Measurements from ENCODE around the gene RHBDD1.
"Not testable (repeated sequence)": the region's sequence is repeated elsewhere in the genome, so short reads cannot be mapped to it uniquely, and the experiment has no call there.

The RHBDD1 gene

DNA sequence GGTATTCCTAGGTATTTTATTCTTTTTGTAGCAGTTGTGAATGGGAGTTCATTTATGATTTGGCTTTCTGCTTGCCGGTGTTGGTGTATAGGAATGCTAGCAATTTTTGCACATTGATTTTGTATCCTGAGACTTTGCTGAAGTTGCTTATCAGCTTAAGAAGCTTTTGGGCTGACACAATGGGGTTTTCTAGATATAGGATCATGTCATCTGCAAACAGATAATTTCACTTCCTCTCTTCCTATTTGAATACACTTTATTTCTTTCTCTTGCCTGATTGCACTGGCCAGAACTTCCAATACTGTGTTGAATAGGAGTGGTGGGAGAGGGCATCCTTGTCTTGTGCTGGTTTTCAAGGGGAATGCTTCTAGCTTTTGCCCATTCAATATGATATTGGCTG, 7.1 kb downstream of the RHBDD1 start:
- not testable (repeated sequence) for H3K9me3 Mint-ChIP-seq; DNase-seq (ENCODE audit: low spot score); H3K4me3 Mint-ChIP-seq; H3K27ac Mint-ChIP-seq; H3K27me3 Mint-ChIP-seq (ENCODE audit: low read depth)
- Mint-ChIP-seq H3K4me1 (ENCODE audit: low read depth) (peaks cover 38% of the 10 kb centered on the region), H3K36me3 (ENCODE audit: low read depth) (peaks cover 42% of the 10 kb centered on the region)

DNA sequence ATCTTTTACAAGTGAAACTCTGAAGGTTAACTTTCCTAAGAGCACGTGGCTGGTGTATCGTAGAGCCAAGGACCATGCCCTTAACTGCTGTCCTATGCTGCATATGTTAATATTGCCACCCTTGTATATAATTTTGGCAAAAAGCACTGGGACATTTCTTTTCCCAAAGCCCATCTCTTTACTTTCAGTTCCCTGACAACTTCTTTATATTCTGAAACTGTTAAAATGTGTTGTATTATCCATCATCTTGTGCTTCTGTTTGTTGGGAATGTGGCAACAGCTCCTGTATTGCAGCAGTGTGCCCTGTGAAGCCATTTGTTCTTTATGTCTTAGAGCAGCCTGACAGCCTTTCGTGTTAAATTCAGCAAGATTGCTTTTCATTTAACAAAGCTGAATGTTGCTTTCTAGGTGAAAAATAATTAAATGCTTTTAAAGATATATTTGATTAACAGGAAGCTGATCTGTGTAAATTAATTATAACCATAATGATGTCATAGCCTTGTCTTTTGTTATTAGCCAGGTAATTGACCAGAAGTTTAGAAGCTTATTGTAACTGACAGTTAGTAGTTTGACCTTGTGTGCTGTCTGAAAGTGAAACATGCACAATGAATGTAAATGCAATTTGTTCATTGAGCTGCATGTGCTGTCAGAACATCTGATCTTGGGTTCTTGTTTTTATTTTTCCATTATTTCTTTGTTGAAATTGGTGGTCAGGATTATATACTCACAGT, 9.7 kb downstream of the RHBDD1 start:
- Mint-ChIP-seq H3K4me1 (ENCODE audit: low read depth) (peaks cover 16% of the 10 kb centered on the region), H3K36me3 (ENCODE audit: low read depth) (peaks cover 28% of the 10 kb centered on the region), H3K4me3 (no peak overlapping the region), H3K27ac (no peak overlapping the region), H3K9me3 (peaks cover 4% of the 10 kb centered on the region), H3K27me3 (ENCODE audit: low read depth) (no peaks in the 10 kb centered on the region)
- DNase-seq (ENCODE audit: low spot score), result no peak

DNA sequence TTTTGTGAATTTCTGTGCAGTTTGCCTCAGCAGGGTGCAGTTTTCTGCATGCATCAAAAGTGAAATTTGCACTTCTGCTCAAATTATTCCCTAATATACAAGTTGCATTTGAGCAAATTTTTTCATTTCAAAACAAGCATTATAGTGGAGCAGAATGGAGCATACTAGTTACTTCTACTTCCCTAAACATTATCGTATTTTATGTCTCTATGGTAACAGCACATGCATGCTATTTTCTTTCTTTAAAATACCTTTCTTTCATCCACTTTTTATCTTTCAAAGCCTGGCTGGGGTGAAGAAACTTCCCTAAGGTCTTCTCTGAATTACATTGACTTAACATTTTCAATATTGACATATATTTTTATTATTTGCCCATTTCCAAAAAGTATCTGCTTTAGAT, 11.2 kb downstream of the RHBDD1 start:
- Mint-ChIP-seq H3K9me3 (peaks cover under 1% of the 10 kb centered on the region), H3K4me1 (ENCODE audit: low read depth) (peaks cover 16% of the 10 kb centered on the region), H3K36me3 (ENCODE audit: low read depth) (peaks cover 19% of the 10 kb centered on the region), H3K27ac (no peak overlapping the region), H3K4me3 (no peak overlapping the region), H3K27me3 (ENCODE audit: low read depth) (no peaks in the 10 kb centered on the region)
- no peak for DNase-seq (ENCODE audit: low spot score)

DNA sequence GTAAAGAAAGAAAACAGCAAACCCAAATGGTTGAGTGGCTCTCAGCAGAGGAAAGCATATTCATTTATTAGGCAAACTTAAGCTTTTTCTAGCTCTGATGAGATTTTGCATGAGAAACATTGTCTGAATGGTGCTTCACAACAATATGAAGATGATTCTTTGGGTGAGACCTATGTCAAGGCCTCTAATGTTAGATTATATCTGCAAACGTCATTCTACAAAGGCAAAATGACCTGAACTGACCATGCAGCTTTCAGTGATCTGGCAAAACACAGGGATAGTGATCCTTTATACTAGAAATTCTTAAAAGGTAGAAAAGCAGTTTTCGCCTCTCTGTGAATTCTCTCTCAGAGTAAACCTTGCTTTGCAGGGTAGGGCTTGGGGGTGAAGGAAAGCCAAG, 11.7 kb downstream of the RHBDD1 start:
- Mint-ChIP-seq H3K4me3 (no peak overlapping the region), H3K4me1 (ENCODE audit: low read depth) (peaks cover 16% of the 10 kb centered on the region), H3K27me3 (ENCODE audit: low read depth) (no peaks in the 10 kb centered on the region), H3K27ac (no peak overlapping the region), H3K36me3 (ENCODE audit: low read depth) (peaks cover 14% of the 10 kb centered on the region), H3K9me3 (no peaks in the 10 kb centered on the region)
- DNase-seq (ENCODE audit: low spot score), result no peak

DNA sequence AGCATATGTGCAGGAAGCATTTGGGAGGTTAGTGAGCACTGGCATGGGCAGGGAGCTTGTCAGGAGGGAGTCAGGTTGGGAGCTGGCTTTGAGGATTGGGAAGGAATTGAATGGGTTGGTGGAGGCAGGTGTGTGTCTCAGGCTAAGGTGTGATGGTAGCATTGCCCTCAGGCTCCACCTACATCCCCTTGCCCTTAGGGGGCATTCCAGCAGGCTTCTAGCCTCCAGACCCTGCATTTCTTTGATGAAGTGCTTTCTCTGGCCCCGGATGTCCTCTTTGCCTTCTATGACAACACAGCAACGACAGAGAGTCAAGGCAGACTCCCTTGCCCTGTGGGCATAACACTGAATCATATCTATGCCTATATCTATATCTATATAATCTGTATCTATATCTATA, 13.5 kb downstream of the RHBDD1 start:
- no peak overlapping the region for H3K4me3 Mint-ChIP-seq
- no peaks in the 10 kb centered on the region for H3K27me3 Mint-ChIP-seq (ENCODE audit: low read depth)
- DNase-seq (ENCODE audit: low spot score), result no peak
- H3K36me3 Mint-ChIP-seq (ENCODE audit: low read depth), result peaks cover 3% of the 10 kb centered on the region
- peaks cover 6% of the 10 kb centered on the region for H3K4me1 Mint-ChIP-seq (ENCODE audit: low read depth)
- H3K9me3 Mint-ChIP-seq, result no peaks in the 10 kb centered on the region
- no peak overlapping the region for H3K27ac Mint-ChIP-seq

DNA sequence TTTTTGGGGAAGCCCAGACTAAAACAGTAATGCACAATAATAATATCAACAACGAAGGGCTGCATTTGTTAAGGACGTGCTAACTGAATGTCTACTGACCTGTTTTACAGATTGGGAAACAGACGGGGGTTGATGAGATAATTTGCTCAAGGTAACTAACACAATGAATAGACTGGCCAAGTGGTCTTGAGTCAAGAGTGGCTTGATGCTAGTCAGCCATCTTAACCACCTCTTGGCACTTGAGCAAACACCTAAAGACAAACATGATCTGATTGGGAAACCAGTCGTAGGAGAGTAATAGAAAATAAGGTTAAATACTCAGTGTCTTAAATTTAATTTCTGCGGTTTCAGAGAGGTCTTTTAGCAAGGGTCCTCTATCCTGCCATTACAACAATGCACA, 14.2 kb downstream of the RHBDD1 start:
- no peaks in the 10 kb centered on the region for H3K27me3 Mint-ChIP-seq (ENCODE audit: low read depth)

DNA sequence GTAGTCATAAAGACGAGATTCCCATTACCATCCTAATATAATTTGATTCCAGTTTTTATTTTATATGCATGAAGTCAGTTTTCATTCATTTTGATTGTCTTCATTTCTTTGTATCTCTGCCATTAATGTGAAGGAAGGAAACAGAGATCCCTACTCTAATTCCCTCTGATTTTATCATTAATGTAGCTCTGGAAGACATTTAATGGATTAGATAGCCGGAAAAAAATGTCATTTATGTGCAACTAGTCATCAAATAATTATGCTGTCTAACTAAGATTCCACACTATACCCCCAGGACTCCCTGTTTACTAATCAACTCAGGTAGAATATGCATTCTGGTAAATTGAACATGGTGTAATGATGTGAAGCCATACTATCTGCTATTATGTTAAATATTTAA, 19.9 kb downstream of the RHBDD1 start:
- no peak overlapping the region for H3K4me3 Mint-ChIP-seq
- H3K36me3 Mint-ChIP-seq (ENCODE audit: low read depth), result no peaks in the 10 kb centered on the region

More for the DNA sequence above, 14.2 kb downstream of the RHBDD1 start:
- Mint-ChIP-seq H3K4me3 (no peak overlapping the region), H3K4me1 (ENCODE audit: low read depth) (peaks cover 4% of the 10 kb centered on the region), H3K36me3 (ENCODE audit: low read depth) (no peaks in the 10 kb centered on the region), H3K27ac (no peak overlapping the region), H3K9me3 (no peaks in the 10 kb centered on the region)
- no peak for DNase-seq (ENCODE audit: low spot score)

DNA sequence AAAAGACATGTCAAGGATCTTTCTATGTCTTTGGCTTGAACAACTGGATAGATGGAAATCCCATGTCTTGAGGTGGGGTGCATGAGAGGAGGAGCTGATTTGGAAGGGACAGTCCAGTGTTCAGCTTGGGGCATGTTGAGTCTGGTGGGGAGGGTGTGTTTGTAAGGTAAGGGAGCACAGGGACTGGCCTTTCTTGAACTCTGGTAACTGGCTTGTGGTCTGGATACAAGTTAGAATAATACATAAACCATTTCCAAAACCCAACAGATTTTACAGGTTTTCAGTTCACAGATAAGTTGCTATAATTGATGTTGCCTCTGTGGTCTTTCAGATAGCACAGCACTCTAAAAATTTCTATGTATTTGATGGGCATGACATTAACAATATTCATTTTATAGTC, 24.2 kb downstream of the RHBDD1 start:
- no peak for DNase-seq (ENCODE audit: low spot score)
- peaks cover 7% of the 10 kb centered on the region for H3K36me3 Mint-ChIP-seq (ENCODE audit: low read depth)
- no peaks in the 10 kb centered on the region for H3K27me3 Mint-ChIP-seq (ENCODE audit: low read depth)
- no peak overlapping the region for H3K27ac Mint-ChIP-seq
- H3K4me3 Mint-ChIP-seq, result no peak overlapping the region
- H3K4me1 Mint-ChIP-seq (ENCODE audit: low read depth), result peaks cover 9% of the 10 kb centered on the region
- H3K9me3 Mint-ChIP-seq, result no peaks in the 10 kb centered on the region

More for the DNA sequence above, 19.9 kb downstream of the RHBDD1 start:
- no peak for DNase-seq (ENCODE audit: low spot score)
- Mint-ChIP-seq H3K27me3 (ENCODE audit: low read depth) (no peaks in the 10 kb centered on the region), H3K9me3 (no peaks in the 10 kb centered on the region), H3K4me1 (ENCODE audit: low read depth) (peaks cover 2% of the 10 kb centered on the region), H3K27ac (no peak overlapping the region)

DNA sequence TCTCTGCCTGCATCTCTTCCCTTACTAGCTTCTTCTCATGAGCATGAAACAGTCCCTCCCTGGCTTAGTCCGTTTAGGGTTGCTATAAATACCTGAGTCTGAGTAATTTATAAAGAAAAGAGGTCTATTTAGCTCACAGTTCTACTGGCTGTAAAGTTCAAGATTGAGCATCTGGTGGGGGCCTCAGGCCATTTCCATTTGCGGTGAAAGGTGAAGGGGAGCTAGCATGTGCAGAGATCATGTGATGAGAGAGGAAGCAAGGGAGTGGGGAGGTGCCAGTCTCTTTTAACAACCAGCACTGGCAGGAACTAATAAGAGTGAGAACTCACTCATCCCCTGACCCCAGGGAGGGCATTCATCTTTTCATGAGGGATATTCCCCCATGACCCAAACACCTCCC, 26.8 kb downstream of the RHBDD1 start:
- DNase-seq (ENCODE audit: low spot score), result no peak
- H3K4me1 Mint-ChIP-seq (ENCODE audit: low read depth), result peaks cover 9% of the 10 kb centered on the region
- no peak overlapping the region for H3K4me3 Mint-ChIP-seq
- H3K9me3 Mint-ChIP-seq, result no peaks in the 10 kb centered on the region
- peaks cover 12% of the 10 kb centered on the region for H3K36me3 Mint-ChIP-seq (ENCODE audit: low read depth)
- H3K27me3 Mint-ChIP-seq (ENCODE audit: low read depth), result no peaks in the 10 kb centered on the region
- H3K27ac Mint-ChIP-seq, result no peak overlapping the region

DNA sequence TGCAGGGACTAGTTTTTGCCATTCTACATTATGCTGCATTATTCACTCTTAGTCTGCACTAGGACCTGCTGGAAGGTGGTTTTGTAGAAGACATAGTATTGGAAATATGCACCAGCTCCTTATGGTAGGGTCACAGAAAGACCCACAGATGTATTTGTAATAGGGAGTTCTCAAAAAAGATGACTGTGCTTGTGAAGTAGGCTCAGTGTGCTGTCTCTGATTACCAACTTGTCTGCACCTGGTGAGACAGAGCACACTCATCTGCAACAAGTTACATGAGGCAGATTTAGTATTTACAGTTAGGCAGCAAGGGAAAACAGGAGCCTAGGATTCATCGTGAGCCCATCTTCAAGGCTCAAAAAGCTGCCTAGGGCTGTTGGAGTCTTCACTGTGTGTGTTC, 29.4 kb downstream of the RHBDD1 start:
- no peak for DNase-seq (ENCODE audit: low spot score)
- Mint-ChIP-seq H3K4me3 (no peak overlapping the region), H3K9me3 (no peaks in the 10 kb centered on the region), H3K27me3 (ENCODE audit: low read depth) (no peaks in the 10 kb centered on the region), H3K27ac (no peak overlapping the region), H3K4me1 (ENCODE audit: low read depth) (peaks cover 13% of the 10 kb centered on the region), H3K36me3 (ENCODE audit: low read depth) (peaks cover 25% of the 10 kb centered on the region)

DNA sequence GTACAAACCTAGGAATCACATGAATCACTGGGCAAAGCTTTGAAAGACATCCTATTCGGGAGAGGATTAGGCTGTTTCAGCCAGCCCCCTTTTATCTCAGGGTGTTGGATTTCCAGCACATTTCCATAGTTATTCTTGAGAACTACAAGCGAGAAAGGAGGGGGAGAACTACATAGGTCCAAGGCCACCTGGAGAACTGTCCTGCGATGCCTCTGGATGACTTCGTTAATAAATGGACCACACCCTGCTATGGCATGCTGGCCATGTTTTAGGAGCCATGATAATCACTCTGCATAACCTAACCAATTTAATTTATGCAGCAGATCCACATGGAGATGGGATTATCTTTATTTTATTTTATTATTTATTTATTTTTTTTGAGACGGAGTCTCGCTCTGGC, 29.9 kb downstream of the RHBDD1 start:
- H3K27ac Mint-ChIP-seq, result no peak overlapping the region

DNA sequence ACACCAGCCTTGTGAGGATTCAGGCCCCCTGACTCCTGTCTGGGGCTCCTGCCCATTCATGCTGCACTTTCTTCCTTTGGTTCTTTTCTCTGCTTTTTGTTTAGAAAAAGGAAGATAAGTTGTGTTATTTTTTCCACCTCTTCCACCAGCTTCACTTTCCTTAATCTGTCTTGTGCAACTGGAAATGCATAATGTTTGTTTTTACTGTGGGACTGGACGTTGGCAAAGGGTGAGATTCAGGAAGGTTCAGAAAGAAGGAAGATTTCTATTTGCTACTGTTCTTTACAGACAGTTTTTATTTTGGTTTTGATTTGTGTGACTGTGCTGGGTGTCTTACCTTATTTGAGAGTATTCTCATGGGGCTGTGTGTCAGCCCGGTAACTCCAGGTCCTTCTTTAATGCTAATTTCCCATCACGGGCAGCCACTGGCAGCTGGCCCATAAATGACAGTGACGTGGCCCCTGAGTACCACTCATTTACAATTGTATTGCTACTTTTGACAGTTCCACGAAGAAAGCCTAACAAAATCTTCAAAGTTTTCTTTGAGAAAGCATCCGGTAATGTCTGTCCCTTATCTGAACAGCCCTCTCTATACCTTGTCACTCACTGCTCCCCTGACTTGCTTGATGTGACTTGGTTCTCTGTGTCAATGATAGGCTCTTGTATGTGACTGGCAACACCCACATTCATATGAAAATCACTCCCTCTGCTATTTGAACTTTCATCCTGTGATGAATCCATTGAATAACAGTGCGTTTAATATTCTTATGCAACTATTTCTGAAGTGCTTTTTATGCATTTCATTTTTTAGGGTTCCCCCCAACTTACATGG, 32.7 kb downstream of the RHBDD1 start:
- H3K4me1 Mint-ChIP-seq (ENCODE audit: low read depth), result peaks cover 14% of the 10 kb centered on the region
- no peaks in the 10 kb centered on the region for H3K9me3 Mint-ChIP-seq
- H3K4me3 Mint-ChIP-seq, result no peak overlapping the region
- H3K36me3 Mint-ChIP-seq (ENCODE audit: low read depth), result peaks cover 35% of the 10 kb centered on the region
- H3K27ac Mint-ChIP-seq, result no peak overlapping the region
- no peaks in the 10 kb centered on the region for H3K27me3 Mint-ChIP-seq (ENCODE audit: low read depth)
- no peak for DNase-seq (ENCODE audit: low spot score)

More for the DNA sequence above, 29.9 kb downstream of the RHBDD1 start:
- H3K4me1 Mint-ChIP-seq (ENCODE audit: low read depth), result peaks cover 13% of the 10 kb centered on the region
- no peaks in the 10 kb centered on the region for H3K9me3 Mint-ChIP-seq
- peaks cover 25% of the 10 kb centered on the region for H3K36me3 Mint-ChIP-seq (ENCODE audit: low read depth)
- no peaks in the 10 kb centered on the region for H3K27me3 Mint-ChIP-seq (ENCODE audit: low read depth)
- no peak overlapping the region for H3K4me3 Mint-ChIP-seq
- no peak for DNase-seq (ENCODE audit: low spot score)

DNA sequence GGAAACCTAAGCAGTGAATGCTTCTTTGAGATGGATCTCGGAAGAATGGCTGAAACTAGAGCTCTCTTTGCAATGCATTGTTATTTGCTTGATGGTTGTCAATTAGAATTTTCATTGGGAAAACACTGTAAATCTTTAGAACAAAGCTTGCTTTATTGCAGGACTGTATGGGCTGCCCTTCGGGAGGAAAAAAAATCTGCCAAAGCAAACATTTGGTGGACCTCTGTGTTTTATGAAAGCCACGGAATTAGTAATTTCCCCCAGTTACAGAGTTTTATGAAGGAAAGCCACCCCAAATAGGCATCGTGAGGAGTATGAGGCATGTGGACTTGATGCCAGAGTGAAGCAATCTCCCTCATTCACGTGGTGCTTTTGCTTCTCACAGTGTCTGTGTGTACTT, 33.5 kb downstream of the RHBDD1 start:
- DNase-seq (ENCODE audit: low spot score), result no peak
- H3K4me1 Mint-ChIP-seq (ENCODE audit: low read depth), result peaks cover 18% of the 10 kb centered on the region
- no peak overlapping the region for H3K4me3 Mint-ChIP-seq
- no peak overlapping the region for H3K27ac Mint-ChIP-seq
- no peaks in the 10 kb centered on the region for H3K27me3 Mint-ChIP-seq (ENCODE audit: low read depth)
- H3K36me3 Mint-ChIP-seq (ENCODE audit: low read depth), result peaks cover 35% of the 10 kb centered on the region
- no peaks in the 10 kb centered on the region for H3K9me3 Mint-ChIP-seq

DNA sequence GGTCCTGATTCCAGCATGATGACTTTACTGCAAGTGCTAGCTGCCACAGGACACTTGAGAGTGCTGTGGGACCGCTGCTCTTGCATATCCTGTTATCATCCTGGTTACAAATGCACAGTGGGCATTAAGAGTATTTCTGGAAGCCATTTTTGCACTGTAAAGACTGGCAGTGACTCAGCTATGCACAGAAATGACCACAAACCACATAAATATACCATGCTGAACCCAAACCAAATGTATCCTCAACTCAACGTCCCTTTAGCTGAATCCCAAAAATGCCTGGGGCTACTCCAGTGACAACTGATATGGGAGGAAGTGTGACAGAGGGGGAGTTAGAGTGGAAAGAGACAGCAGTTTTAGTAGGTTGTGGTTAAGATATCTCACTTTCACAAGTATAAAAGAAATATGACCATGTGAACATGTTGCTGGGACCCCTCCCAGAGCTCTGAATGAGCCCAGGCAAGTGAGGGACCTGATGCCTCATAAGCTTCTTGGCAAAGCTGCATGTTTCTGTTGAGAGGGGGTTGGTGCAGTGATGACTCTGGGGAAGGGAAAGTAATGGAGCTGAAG, 37.3 kb downstream of the RHBDD1 start:
- no peak overlapping the region for H3K4me3 Mint-ChIP-seq
- no peak for DNase-seq (ENCODE audit: low spot score)
- no peaks in the 10 kb centered on the region for H3K27me3 Mint-ChIP-seq (ENCODE audit: low read depth)
- H3K36me3 Mint-ChIP-seq (ENCODE audit: low read depth), result peaks cover 38% of the 10 kb centered on the region
- H3K9me3 Mint-ChIP-seq, result no peaks in the 10 kb centered on the region
- H3K27ac Mint-ChIP-seq, result peak overlapping the region; percentile 46
- peaks cover 18% of the 10 kb centered on the region for H3K4me1 Mint-ChIP-seq (ENCODE audit: low read depth)

All from T-helper 2 cell treated with Interferon-gamma antibody and Interleukin-4, amounts not matched to agents 5 μg/mL and 100 μg/mL, for 36 hours (primary cell).